Right renal cortex interstitium (tissue), 3 donors: ENCODE results near the gene KLHDC9. TPM values are rescaled to one million over a fixed set of nuclear protein-coding genes. Genes with fewer than 3 reads are reported as not detected.

Experiments used
- DNase-seq, 3 donors: peaks; one replicate each; pipeline ENCODE4 v3.0.0-alpha.2; 2013; ENCODE audit warnings: low read depth in 3 of 3, low spot score in 2 of 3
- polyA plus RNA-seq, 3 donors: library from polyadenylated mRNA; unstranded; fragments of 120-200 nt; gene quantifications; one replicate each; pipeline ENCODE4 v1.2.1, GENCODE V29; 2013; ENCODE audit not compliant: insufficient read length in 3 of 3

The KLHDC9 gene
- polyA plus RNA-seq, 3 donors = 16.4 to 18.7 (median 17.6) TPM

DNA sequence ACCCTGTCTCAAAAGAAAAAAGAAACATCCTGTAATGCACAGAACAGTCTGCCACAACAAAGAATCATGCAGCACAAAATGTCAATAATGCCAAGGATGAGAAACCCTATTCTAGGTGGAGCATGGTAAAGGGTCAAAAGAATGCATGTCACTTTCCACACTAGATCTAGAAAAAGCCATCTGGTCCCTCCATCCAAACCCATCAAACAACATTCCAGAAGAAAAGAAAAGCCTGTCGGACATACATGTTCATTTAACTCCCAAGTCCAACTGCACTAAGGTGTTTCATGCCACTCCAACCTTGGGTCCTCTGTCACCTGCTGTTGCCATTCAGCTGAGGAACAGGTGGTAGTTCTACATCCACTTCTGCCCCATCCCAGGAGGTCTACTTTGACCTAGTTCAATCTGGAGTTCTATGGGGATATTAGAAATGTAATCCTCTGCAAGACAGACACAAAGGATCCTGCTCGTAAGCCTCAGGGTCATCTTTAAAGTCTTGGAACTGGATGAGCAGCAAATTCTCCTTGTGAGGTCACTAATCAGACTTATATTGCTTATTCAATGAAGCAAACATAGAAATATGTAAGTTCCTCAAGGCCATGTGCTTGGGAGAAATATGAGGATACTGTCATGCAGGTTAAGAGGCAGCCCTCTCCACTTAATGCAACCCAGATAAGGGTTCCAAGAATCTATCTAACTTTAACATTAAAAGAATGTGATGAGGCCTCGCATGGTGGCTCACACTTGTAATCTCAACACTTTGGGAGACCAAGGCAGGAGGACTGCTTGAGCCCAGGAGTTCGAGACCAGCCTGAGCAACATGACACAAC lies 30.6 kb downstream of the KLHDC9 start:
- DNase-seq = no peak

DNA sequence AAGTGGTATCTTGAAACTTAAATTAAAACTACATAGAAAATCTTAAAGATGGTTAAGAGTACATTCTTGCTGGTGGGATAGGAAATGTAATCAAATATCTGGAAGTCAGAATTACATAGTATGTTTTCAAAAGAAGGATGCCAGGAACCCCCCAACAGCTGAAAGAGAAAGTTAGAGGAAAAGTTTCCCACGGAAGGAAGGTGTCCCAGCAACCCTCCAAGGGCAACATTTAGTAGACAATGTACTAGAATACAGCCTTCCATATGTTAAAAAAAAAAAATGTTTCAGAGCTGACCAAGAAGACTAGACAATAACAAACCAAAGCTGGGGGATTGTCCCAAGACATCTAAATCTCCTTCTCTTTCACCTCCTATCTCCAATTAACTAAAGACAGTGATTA lies 32.1 kb downstream of the KLHDC9 start:
- DNase-seq = no peak

DNA sequence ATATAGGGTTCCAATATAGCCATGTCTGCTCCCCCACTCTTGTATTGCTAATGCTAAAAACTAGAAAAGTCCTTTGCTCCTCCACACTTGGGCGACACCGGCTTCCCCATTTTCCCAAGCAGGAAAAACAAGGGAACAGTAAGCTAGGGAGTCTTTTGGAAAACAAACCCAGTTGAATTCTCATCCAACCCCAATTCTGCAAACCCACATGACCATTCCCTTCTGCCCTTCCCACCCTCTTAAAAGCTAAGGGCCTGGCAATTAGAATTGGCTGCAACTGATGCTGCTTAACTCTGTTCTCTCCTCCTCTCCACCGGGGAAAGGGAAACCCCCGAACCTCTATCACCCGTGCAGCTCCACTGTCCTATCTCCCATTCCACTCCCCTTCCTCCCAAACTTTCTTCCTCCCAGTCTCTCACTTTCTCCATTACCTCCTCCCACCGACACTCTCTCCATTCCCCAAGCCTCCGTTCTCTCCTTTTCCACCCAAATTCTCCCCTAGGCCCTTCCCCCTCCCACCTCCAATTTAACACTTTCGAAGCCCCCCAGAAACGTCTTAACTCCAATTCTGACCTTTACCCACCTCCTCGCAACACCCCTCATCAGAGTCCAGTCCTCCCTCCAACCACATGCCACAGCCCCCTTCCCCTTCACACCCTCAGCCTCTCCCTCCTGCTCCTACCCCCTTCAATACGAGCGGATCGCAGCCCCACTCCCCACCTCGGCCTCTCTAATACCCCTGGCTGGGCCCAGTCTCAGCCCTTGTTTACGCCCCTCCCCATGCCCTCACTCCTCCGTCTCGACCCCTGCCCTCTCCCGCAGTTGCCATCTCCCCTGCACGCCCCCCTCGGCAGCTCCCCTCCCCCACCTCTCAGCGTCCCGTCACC lies 33.6 kb downstream of the KLHDC9 start:
- DNase-seq = no peak

DNA sequence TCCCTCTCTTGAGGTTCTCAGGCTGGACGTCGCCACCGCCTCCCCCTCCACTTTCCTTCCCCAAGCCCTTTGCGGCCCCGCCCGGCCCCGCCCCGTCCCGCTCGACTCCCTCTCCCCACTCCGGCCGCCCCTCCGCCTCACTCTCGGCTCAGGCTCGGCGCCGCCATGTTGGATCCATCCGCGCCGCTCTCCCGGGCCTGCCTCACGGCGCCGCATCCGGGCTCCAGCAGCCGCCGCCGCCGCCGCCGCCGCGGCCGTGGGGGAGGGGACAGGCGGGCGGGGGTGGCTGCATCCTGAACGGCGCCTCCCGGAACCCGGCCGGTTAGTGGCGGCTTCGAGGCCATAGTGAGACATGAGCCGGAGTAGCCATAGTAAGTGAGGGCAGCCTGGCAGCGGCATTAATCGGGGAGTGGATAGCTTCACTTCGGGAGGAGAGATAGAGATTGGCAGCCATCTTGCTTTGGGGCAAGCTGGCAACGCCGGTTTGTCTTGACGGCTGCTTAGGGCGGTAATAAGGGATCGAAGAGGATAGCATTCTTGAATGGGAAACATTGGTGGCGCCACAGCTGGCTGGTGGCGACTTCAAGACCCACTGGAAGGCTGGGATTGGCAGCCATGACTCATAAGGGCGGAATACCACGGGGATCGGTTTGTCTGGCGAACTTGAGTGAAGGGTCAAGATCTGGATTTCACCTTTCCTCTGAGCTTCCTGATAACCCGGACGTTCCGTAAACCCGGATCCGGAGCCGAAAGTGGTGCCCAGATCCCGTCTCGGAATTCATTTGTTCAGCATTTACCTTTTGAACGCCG lies 34.5 kb downstream of the KLHDC9 start, which contains the start of gene DEDD:
TSS of gene DEDD (minus strand) at position 258 of the 810 bp plus-strand sequence. CDS start 8,205 bp downstream, outside the sequence.
- peak; percentile 78 to 90 (median 83) for DNase-seq

DNA sequence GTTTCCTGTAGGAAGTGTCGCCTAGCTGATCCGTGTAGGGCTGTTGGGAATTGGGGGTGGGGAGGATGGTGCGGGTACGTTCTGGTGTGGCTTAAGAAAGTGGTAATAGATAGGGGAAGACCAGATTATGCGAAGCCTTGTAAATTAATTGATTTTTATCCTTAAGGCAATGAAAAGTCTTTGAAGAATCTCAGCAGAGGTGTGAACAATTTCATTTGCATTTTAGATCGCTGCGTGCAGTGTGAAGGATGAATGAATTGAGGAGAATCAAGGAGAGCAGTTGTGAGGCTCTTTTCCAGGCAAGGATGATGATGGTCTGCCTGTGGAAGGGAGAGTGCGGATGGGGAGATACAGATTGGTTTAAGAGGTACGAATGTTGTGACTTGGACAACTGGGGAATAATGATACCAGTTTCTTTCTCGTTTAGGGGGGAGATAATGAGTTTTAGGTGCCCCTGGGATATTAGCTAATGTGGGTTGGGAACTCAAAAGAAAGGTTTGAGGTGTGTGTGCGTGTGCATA lies 35.1 kb downstream of the KLHDC9 start:
- DNase-seq = no peak

DNA sequence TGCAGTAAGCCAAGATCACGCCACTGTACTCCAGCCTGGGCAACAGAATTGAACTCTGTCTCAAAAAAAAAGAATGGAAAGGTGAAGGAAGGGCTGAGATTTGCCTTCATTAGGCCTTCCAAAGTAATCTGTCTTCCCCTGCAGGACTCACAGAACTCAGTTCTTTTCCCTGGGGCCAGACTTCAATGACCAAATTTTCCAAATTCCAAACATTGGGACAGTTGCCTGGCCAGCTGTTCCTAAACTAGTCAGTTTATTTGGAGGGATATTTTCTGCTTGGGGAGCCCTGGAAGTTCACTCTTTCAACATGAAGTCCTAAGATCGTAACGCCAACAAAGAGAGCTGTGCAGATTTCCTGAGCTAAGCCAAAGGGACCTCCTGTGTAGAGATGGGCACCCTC lies 39.7 kb downstream of the KLHDC9 start:
- no peak for DNase-seq

DNA sequence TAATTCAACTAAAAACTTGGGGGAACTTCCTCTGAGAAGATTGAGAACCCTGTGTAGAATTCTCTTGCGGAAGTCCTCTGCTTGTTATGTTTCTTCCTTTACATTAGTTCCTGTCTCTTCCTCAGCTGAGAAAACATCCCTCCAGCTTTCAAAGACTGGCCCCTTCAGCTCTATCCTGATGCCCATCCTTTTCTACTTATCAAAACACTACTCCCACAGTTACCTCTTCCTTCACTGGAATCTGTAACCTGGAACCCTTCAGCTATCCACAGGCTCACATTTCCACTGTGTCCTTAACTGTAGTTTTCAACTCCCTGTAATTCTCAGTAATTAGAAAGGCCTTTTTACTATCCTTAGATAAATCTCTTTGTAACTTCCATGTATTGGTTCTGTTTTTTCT lies 40.3 kb downstream of the KLHDC9 start:
- DNase-seq = no peak

DNA sequence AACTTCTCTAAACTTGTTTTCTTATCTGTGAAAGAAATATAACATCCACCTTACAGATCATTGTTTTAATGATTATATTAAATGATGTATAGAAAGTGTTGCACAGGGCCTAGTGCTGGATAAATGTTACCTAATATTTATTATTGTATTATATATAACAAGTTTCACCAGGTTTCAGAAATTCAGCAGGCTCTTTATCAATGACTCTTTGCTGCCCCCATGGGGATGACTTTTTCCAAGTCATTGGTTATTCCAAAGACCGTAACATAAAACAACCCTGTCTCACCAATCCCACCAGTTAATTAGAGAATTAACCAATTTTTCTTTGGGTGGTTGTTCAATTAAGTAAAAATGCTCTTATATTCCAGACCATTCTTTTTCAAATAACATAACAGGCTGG lies 41.6 kb downstream of the KLHDC9 start:
- no peak for DNase-seq

DNA sequence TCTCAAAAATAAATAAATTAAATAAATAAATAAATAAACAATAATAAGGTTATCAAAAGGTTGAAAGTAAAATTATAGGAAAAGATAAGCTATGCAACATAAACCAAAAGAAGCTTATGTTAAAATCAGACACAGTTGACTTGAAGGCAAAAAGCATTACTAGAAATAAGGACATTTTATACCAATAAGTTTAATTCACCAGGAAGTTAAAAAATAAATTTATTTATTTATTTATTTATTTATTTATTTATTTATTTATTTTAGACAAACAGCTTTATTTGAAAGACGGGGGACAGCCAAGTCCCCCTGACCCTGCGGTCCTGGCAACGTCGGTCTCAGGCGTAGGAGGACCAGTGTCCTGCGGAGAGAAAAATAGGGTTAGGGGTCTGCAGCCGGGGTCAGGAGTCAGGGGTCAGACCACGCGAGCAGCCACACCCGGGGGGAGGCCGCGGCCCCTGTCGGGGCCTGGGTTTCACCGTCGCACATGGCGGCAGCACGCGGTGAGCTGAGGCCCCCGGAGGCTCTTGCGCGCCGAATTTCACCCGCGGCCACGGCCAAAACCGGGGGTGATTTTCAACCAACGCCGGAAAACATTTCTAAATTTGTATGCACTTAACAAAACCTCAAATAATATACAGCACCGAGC lies 42.7 kb downstream of the KLHDC9 start:
- no peak for DNase-seq

DNA sequence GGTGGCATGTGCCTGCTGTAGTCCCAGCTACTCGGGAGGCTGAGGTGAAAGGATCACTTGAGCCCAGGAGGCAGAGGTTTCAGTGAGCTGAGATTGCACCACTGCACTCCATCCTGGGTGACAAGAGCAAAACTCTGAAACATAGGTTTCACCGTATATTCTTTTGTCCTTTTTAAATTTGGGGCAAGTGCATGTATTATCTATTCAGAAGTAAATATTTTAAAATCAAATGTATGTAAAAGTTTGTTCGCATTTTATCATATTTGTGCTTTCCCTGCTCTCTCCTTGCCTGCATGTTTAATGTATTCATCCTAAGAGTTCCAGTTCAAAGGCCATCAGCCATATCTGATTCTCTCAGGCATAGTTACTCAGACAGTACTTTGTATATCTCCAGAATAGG lies 47.7 kb downstream of the KLHDC9 start:
- no peak for DNase-seq

Other genes with a start within 250 kb of the KLHDC9 start
- under 1 TPM; 0.16 to 0.40 (median 0.29) TPM for gene CD244, start 235.5 kb upstream of the KLHDC9 start, polyA plus RNA-seq
- gene ITLN1, start 213.2 kb upstream of the KLHDC9 start, polyA plus RNA-seq = 1 to 10 TPM; 1.0 to 2.8 (median 1.2) TPM
- gene ITLN2, start 143.6 kb upstream of the KLHDC9 start, polyA plus RNA-seq = under 1 TPM in 1 of 3 donors, not detected in 2; 0.47 TPM
- gene F11R, start 77.2 kb upstream of the KLHDC9 start, polyA plus RNA-seq = 100 to 1,000 TPM in 1 of 3 donors, 10 to 100 TPM in 2; 93.8 to 100 (median 93.9) TPM
- 10 to 100 TPM; 43.0 to 52.1 (median 49.5) TPM for gene TSTD1, start 59.4 kb upstream of the KLHDC9 start, polyA plus RNA-seq
- gene USF1, start 52.4 kb upstream of the KLHDC9 start, polyA plus RNA-seq = 10 to 100 TPM; 55.5 to 60.9 (median 60.2) TPM
- 1 to 10 TPM; 1.9 to 2.2 (median 2.0) TPM for gene ARHGAP30, start 28.5 kb upstream of the KLHDC9 start, polyA plus RNA-seq
- 1 to 10 TPM; 1.4 to 3.9 (median 3.5) TPM for gene NECTIN4, start 8.8 kb upstream of the KLHDC9 start, polyA plus RNA-seq
- gene PFDN2, start 19.7 kb downstream of the KLHDC9 start, polyA plus RNA-seq = 10 to 100 TPM; 79.7 to 87.7 (median 84.3) TPM
- 10 to 100 TPM; 49.0 to 52.7 (median 51.3) TPM for gene NIT1, start 19.7 kb downstream of the KLHDC9 start, polyA plus RNA-seq
- gene DEDD, start 34.3 kb downstream of the KLHDC9 start, polyA plus RNA-seq = 10 to 100 TPM; 41.5 to 46.0 (median 43.2) TPM
- gene UFC1, start 55.6 kb downstream of the KLHDC9 start, polyA plus RNA-seq = 100 to 1,000 TPM; 173 to 177 (median 174) TPM
- 10 to 100 TPM; 43.4 to 48.1 (median 47.9) TPM for gene USP21, start 61.1 kb downstream of the KLHDC9 start, polyA plus RNA-seq
- 10 to 100 TPM; 31.9 to 38.8 (median 35.0) TPM for gene PPOX, start 68.1 kb downstream of the KLHDC9 start, polyA plus RNA-seq
- 10 to 100 TPM; 31.5 to 37.3 (median 34.1) TPM for gene B4GALT3, start 79.1 kb downstream of the KLHDC9 start, polyA plus RNA-seq
- 1 to 10 TPM in 2 of 3 donors, under 1 TPM in 1; 0.83 to 1.1 (median 1.1) TPM for gene ADAMTS4, start 100.7 kb downstream of the KLHDC9 start, polyA plus RNA-seq
- 100 to 1,000 TPM; 206 to 223 (median 214) TPM for gene NDUFS2, start 104.0 kb downstream of the KLHDC9 start, polyA plus RNA-seq
- 10 to 100 TPM; 13.8 to 15.6 (median 14.4) TPM for gene FCER1G, start 116.9 kb downstream of the KLHDC9 start, polyA plus RNA-seq
- gene APOA2, start 125.3 kb downstream of the KLHDC9 start, polyA plus RNA-seq = 1 to 10 TPM in 2 of 3 donors, not detected in 1; 2.0 to 4.4 TPM
- gene TOMM40L, start 127.7 kb downstream of the KLHDC9 start, polyA plus RNA-seq = 10 to 100 TPM; 15.9 to 16.7 (median 16.4) TPM
- 1 to 10 TPM; 1.5 to 4.7 (median 4.1) TPM for gene NR1I3, start 139.8 kb downstream of the KLHDC9 start, polyA plus RNA-seq
- gene PCP4L1, start 160.4 kb downstream of the KLHDC9 start, polyA plus RNA-seq = 1 to 10 TPM in 1 of 3 donors, under 1 TPM in 2; 0.86 to 1.4 (median 0.96) TPM
- gene MPZ, start 211.6 kb downstream of the KLHDC9 start, polyA plus RNA-seq = 1 to 10 TPM; 3.0 to 3.6 (median 3.1) TPM
- 100 to 1,000 TPM; 283 to 300 (median 290) TPM for gene SDHC, start 216.0 kb downstream of the KLHDC9 start, polyA plus RNA-seq